ENCODE measurements around the gene UBN2.
A peak's percentile ranks its signal among the peaks of the same experiment; 100 is the strongest.

UBN2 gene

DNA sequence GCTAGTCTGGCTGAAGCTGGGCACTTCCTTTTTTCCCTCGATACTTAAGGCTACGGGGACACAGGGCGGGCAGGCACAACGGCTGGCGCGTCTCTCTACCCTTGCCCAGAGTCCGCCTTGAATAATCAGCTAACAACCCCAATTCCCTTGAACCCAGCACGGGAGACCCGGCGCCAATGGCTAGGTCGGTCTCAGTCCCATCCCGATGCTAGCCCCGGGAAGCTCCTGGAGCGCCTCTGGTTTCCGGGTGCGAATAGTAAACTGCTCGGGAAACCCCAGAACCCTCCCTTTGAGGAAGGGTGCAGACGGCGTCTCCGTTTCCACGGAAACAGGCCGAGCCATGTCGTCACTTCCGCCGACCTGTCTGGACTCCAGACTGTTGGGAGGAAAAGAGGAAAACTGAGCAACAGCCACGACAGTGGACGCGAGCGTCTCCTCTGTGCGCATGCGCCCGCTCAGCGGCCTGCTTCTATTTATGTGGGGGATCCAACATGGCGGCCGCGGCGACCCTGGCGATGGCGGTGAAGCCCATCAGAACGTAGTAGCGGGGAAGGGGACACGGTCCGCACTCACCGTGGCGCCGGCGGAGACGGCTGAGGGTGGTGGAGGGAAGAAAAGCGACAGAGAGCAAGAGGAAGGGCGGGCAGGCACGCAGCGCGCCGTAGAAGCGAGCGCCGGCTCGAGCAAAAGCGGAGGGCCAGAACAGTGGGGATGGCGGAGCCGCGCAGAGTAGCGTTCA lies at the start of gene UBN2:
TSS of gene UBN2 (plus strand) at position 464 of the 739 bp plus-strand sequence. CDS start at position 712, 248 bp downstream.
- ChIA-PET CTCF (no interaction called here), POLR2A (interaction anchor here (0.6 to 1.1 kb wide), 3 partner anchors 98 to 129 kb away, joined by 3 to 6 read pairs (median 4); partner anchors contain the start of gene LUC7L2)
- Histone ChIP-seq H3K27ac (ENCODE audit: extremely low read depth, low read depth, low read length) (peak within 1 kb of the TSS; percentile 78), H3K4me3 (ENCODE audit: low read depth, low read length) (peak within 1 kb of the TSS; percentile 100), H3K9me3 (ENCODE audit: control insufficient read depth, insufficient read depth, low read depth, low read length) (no peaks in the 10 kb centered on the region), H3K36me3 (ENCODE audit: control insufficient read depth in 2 of 2, insufficient read depth in 1 of 2, low read length in 2 of 2) (no peaks in the 10 kb centered on the region), H3K4me1 (ENCODE audit: control insufficient read depth, insufficient read depth, low read length) (0 out of 2 replicates have a peak, but pooled peaks cover 3% of the 10 kb centered on the region)
- TF ChIP-seq YY2 (tag by site-specific recombination; IDR thresholded peaks at IDR 0.05) = peak; percentile 99
- no peak for TF ChIP-seq ZNF391 (tag by site-specific recombination; IDR thresholded peaks at IDR 0.05; ENCODE audit: borderline replicate concordance, low read depth)
- no peak for TF ChIP-seq ZNF423 (tag by site-specific recombination; IDR thresholded peaks at IDR 0.05)
- TF ChIP-seq ZBTB21 (tag by site-specific recombination; IDR thresholded peaks at IDR 0.05) = 0 out of 2 replicates have a peak, but pooled peaks have one; percentile 33
- peak; percentile 47; the same call in 1 of the 2 replicates for TF ChIP-seq GLI4 (tag by site-specific recombination; IDR thresholded peaks at IDR 0.05)
- TF ChIP-seq ZFP69B (tag by site-specific recombination; IDR thresholded peaks at IDR 0.05) = peak; percentile 64; the same call in 1 of the 2 replicates
- no peak for TF ChIP-seq ZNF837 (tag by site-specific recombination; IDR thresholded peaks at IDR 0.05)
- TF ChIP-seq, protein P1, sequence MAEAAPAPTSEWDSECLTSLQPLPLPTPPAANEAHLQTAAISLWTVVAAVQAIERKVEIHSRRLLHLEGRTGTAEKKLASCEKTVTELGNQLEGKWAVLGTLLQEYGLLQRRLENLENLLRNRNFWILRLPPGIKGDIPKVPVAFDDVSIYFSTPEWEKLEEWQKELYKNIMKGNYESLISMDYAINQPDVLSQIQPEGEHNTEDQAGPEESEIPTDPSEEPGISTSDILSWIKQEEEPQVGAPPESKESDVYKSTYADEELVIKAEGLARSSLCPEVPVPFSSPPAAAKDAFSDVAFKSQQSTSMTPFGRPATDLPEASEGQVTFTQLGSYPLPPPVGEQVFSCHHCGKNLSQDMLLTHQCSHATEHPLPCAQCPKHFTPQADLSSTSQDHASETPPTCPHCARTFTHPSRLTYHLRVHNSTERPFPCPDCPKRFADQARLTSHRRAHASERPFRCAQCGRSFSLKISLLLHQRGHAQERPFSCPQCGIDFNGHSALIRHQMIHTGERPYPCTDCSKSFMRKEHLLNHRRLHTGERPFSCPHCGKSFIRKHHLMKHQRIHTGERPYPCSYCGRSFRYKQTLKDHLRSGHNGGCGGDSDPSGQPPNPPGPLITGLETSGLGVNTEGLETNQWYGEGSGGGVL (tag by site-specific recombination; IDR thresholded peaks at IDR 0.05) = no peak; the same call in 1 of the 2 replicates
- no peak for TF ChIP-seq ZNF112 (tag by site-specific recombination; IDR thresholded peaks at IDR 0.05)
- TF ChIP-seq, protein P2, sequence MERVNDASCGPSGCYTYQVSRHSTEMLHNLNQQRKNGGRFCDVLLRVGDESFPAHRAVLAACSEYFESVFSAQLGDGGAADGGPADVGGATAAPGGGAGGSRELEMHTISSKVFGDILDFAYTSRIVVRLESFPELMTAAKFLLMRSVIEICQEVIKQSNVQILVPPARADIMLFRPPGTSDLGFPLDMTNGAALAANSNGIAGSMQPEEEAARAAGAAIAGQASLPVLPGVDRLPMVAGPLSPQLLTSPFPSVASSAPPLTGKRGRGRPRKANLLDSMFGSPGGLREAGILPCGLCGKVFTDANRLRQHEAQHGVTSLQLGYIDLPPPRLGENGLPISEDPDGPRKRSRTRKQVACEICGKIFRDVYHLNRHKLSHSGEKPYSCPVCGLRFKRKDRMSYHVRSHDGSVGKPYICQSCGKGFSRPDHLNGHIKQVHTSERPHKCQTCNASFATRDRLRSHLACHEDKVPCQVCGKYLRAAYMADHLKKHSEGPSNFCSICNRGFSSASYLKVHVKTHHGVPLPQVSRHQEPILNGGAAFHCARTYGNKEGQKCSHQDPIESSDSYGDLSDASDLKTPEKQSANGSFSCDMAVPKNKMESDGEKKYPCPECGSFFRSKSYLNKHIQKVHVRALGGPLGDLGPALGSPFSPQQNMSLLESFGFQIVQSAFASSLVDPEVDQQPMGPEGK (tag by site-specific recombination; IDR thresholded peaks at IDR 0.05) = peak; percentile 57
- TF ChIP-seq, protein P3, sequence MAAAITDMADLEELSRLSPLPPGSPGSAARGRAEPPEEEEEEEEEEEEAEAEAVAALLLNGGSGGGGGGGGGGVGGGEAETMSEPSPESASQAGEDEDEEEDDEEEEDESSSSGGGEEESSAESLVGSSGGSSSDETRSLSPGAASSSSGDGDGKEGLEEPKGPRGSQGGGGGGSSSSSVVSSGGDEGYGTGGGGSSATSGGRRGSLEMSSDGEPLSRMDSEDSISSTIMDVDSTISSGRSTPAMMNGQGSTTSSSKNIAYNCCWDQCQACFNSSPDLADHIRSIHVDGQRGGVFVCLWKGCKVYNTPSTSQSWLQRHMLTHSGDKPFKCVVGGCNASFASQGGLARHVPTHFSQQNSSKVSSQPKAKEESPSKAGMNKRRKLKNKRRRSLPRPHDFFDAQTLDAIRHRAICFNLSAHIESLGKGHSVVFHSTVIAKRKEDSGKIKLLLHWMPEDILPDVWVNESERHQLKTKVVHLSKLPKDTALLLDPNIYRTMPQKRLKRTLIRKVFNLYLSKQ (tag by site-specific recombination; IDR thresholded peaks at IDR 0.05; ENCODE audit: borderline replicate concordance) = no peak
- no peak for TF ChIP-seq ZNF248 (tag by site-specific recombination; IDR thresholded peaks at IDR 0.05)
- TF ChIP-seq, protein P4, sequence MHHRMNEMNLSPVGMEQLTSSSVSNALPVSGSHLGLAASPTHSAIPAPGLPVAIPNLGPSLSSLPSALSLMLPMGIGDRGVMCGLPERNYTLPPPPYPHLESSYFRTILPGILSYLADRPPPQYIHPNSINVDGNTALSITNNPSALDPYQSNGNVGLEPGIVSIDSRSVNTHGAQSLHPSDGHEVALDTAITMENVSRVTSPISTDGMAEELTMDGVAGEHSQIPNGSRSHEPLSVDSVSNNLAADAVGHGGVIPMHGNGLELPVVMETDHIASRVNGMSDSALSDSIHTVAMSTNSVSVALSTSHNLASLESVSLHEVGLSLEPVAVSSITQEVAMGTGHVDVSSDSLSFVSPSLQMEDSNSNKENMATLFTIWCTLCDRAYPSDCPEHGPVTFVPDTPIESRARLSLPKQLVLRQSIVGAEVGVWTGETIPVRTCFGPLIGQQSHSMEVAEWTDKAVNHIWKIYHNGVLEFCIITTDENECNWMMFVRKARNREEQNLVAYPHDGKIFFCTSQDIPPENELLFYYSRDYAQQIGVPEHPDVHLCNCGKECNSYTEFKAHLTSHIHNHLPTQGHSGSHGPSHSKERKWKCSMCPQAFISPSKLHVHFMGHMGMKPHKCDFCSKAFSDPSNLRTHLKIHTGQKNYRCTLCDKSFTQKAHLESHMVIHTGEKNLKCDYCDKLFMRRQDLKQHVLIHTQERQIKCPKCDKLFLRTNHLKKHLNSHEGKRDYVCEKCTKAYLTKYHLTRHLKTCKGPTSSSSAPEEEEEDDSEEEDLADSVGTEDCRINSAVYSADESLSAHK (tag by site-specific recombination; IDR thresholded peaks at IDR 0.05) = no peak
- TF ChIP-seq ZNF660 (tag by site-specific recombination; IDR thresholded peaks at IDR 0.05) = no peak
- TF ChIP-seq ZFP41 (tag by site-specific recombination; IDR thresholded peaks at IDR 0.05; ENCODE audit: borderline replicate concordance) = no peak
- TF ChIP-seq, protein P5, sequence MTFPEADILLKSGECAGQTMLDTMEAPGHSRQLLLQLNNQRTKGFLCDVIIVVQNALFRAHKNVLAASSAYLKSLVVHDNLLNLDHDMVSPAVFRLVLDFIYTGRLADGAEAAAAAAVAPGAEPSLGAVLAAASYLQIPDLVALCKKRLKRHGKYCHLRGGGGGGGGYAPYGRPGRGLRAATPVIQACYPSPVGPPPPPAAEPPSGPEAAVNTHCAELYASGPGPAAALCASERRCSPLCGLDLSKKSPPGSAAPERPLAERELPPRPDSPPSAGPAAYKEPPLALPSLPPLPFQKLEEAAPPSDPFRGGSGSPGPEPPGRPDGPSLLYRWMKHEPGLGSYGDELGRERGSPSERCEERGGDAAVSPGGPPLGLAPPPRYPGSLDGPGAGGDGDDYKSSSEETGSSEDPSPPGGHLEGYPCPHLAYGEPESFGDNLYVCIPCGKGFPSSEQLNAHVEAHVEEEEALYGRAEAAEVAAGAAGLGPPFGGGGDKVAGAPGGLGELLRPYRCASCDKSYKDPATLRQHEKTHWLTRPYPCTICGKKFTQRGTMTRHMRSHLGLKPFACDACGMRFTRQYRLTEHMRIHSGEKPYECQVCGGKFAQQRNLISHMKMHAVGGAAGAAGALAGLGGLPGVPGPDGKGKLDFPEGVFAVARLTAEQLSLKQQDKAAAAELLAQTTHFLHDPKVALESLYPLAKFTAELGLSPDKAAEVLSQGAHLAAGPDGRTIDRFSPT (tag by site-specific recombination; IDR thresholded peaks at IDR 0.05) = no peak
- TF ChIP-seq ZNF707 (tag by site-specific recombination; IDR thresholded peaks at IDR 0.05) = no peak
- no peak for TF ChIP-seq BCL11A (tag by site-specific recombination; IDR thresholded peaks at IDR 0.05; ENCODE audit: low read depth)
- no peak for TF ChIP-seq ZNF514 (tag by site-specific recombination; IDR thresholded peaks at IDR 0.05)
- TF ChIP-seq ZNF560 (tag by site-specific recombination; IDR thresholded peaks at IDR 0.05; ENCODE audit: borderline replicate concordance) = no peak
- TF ChIP-seq, protein P6, sequence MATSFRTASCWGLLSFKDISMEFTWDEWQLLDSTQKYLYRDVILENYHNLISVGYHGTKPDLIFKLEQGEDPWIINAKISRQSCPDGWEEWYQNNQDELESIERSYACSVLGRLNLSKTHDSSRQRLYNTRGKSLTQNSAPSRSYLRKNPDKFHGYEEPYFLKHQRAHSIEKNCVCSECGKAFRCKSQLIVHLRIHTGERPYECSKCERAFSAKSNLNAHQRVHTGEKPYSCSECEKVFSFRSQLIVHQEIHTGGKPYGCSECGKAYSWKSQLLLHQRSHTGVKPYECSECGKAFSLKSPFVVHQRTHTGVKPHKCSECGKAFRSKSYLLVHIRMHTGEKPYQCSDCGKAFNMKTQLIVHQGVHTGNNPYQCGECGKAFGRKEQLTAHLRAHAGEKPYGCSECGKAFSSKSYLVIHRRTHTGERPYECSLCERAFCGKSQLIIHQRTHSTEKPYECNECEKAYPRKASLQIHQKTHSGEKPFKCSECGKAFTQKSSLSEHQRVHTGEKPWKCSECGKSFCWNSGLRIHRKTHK (tag by site-specific recombination; IDR thresholded peaks at IDR 0.05) = no peak
- TF ChIP-seq ZNF777 (tag by site-specific recombination; IDR thresholded peaks at IDR 0.05; ENCODE audit: borderline replicate concordance) = no peak
- no peak for TF ChIP-seq ZBTB48 (tag by site-specific recombination; IDR thresholded peaks at IDR 0.05)
